ENCODE data around the gene PTCHD1.

PTCHD1 gene

GRCh38 chrX:23380581-23380980 lies 45.9 kb downstream of the PTCHD1 start:
- H3K79me2 ChIP-seq (ENCODE audit: insufficient read depth, low read length): no peaks in the 10 kb centered on the region
- no peaks in the 10 kb centered on the region for H3K9me3 ChIP-seq (ENCODE audit: insufficient read depth, low read length)
- H3K9me2 ChIP-seq (replicated peaks; ENCODE audit: insufficient read depth, low read length): no peaks in the 10 kb centered on the region
- no peak overlapping the region for H3K9ac ChIP-seq (ENCODE audit: low read length)
- H3K4me2 ChIP-seq (ENCODE audit: low read depth, low read length, poor library complexity, severe bottlenecking): no peak overlapping the region
- H4K20me1 ChIP-seq (ENCODE audit: low read depth, low read length): no peaks in the 10 kb centered on the region
- H3K27me3 ChIP-seq (ENCODE audit: low read length): no peaks in the 10 kb centered on the region
- no peak overlapping the region for H3K27ac ChIP-seq (ENCODE audit: low read depth, low read length)
- H3K4me3 ChIP-seq (ENCODE audit: insufficient read depth, low read length, poor library complexity, severe bottlenecking): no peak overlapping the region
- no peak overlapping the region for H2AFZ ChIP-seq (ENCODE audit: low read depth, low read length, severe bottlenecking)
- TF ChIP-seq EZH2phosphoT487 (conservative IDR thresholded peaks at IDR 0.05; ENCODE audit: low read length) (no peak), CTCF (IDR thresholded peaks at IDR 0.05; ENCODE audit: insufficient read depth, low read length, poor library complexity, severe bottlenecking) (no peak)
- H3K36me3 ChIP-seq (ENCODE audit: low read length): no peaks in the 10 kb centered on the region
- no peaks in the 10 kb centered on the region for H3F3A ChIP-seq (ENCODE audit: insufficient read depth)

- H3K9me3 ChIP-seq (ENCODE audit: insufficient read depth, low read length): no peaks in the 10 kb centered on the region
- H3K27ac ChIP-seq (ENCODE audit: low read depth, low read length): no peak overlapping the region
- H3K79me2 ChIP-seq (ENCODE audit: insufficient read depth, low read length): no peaks in the 10 kb centered on the region
These were observed 46.7 kb downstream of the PTCHD1 start for GRCh38 chrX:23381099-23382087.

GRCh38 chrX:23382572-23382971 lies 47.9 kb downstream of the PTCHD1 start:
- Histone ChIP-seq H3K9ac (ENCODE audit: low read length) (no peak overlapping the region), H3K27ac (ENCODE audit: low read depth, low read length) (no peak overlapping the region), H3K36me3 (ENCODE audit: low read length) (no peaks in the 10 kb centered on the region), H3K4me3 (ENCODE audit: insufficient read depth, low read length, poor library complexity, severe bottlenecking) (no peak overlapping the region), H4K20me1 (ENCODE audit: low read depth, low read length) (no peaks in the 10 kb centered on the region), H3K27me3 (ENCODE audit: low read length) (no peaks in the 10 kb centered on the region), H2AFZ (ENCODE audit: low read depth, low read length, severe bottlenecking) (no peak overlapping the region), H3K9me3 (ENCODE audit: insufficient read depth, low read length) (no peaks in the 10 kb centered on the region), H3K79me2 (ENCODE audit: insufficient read depth, low read length) (no peaks in the 10 kb centered on the region), H3K4me2 (ENCODE audit: low read depth, low read length, poor library complexity, severe bottlenecking) (no peak overlapping the region), H3F3A (ENCODE audit: insufficient read depth) (no peaks in the 10 kb centered on the region), H3K9me2 (replicated peaks; ENCODE audit: insufficient read depth, low read length) (no peaks in the 10 kb centered on the region)
- TF ChIP-seq EZH2phosphoT487 (conservative IDR thresholded peaks at IDR 0.05; ENCODE audit: low read length) (no peak), CTCF (IDR thresholded peaks at IDR 0.05; ENCODE audit: insufficient read depth, low read length, poor library complexity, severe bottlenecking) (no peak)

More at GRCh38 chrX:23381099-23382087, 46.7 kb downstream of the PTCHD1 start:
- H4K20me1 ChIP-seq (ENCODE audit: low read depth, low read length): no peaks in the 10 kb centered on the region
- TF ChIP-seq EZH2phosphoT487 (conservative IDR thresholded peaks at IDR 0.05; ENCODE audit: low read length): no peak
- no peak for TF ChIP-seq CTCF (IDR thresholded peaks at IDR 0.05; ENCODE audit: insufficient read depth, low read length, poor library complexity, severe bottlenecking)
- no peaks in the 10 kb centered on the region for H3K27me3 ChIP-seq (ENCODE audit: low read length)
- no peaks in the 10 kb centered on the region for H3K36me3 ChIP-seq (ENCODE audit: low read length)
- H3K9ac ChIP-seq (ENCODE audit: low read length): no peak overlapping the region
- no peak overlapping the region for H3K4me3 ChIP-seq (ENCODE audit: insufficient read depth, low read length, poor library complexity, severe bottlenecking)
- H3K4me2 ChIP-seq (ENCODE audit: low read depth, low read length, poor library complexity, severe bottlenecking): no peak overlapping the region
- H3F3A ChIP-seq (ENCODE audit: insufficient read depth): no peaks in the 10 kb centered on the region
- H3K9me2 ChIP-seq (replicated peaks; ENCODE audit: insufficient read depth, low read length): no peaks in the 10 kb centered on the region
- H2AFZ ChIP-seq (ENCODE audit: low read depth, low read length, severe bottlenecking): no peak overlapping the region
